Measurements from ENCODE around the gene SAA4.
"Not testable (repeated sequence)": the region's sequence is repeated elsewhere in the genome, so short reads cannot be mapped to it uniquely, and the experiment has no call there.

SAA4 gene

GRCh38 chr11:18264677-18265555, 28.3 kb upstream of the SAA4 start:
- no peak for TF ChIP-seq CTCF (IDR thresholded peaks at IDR 0.05; ENCODE audit: low read depth, low read length, poor library complexity, severe bottlenecking)
- TF ChIP-seq EZH2phosphoT487 (IDR thresholded peaks at IDR 0.05; ENCODE audit: borderline replicate concordance, low read length): no peak
- H3F3A ChIP-seq (ENCODE audit: control insufficient read depth, insufficient read depth): no peaks in the 10 kb centered on the region
- H3K36me3 ChIP-seq (ENCODE audit: control insufficient read depth, low read length): no peaks in the 10 kb centered on the region
- H3K9me2 ChIP-seq (replicated peaks; ENCODE audit: control insufficient read depth, low read length): no peaks in the 10 kb centered on the region
- no peaks in the 10 kb centered on the region for H4K20me1 ChIP-seq (ENCODE audit: control insufficient read depth, insufficient read depth, low read depth, low read length)
- no peaks in the 10 kb centered on the region for H3K9me3 ChIP-seq (ENCODE audit: control insufficient read depth, insufficient read depth, low read length)
- no peaks in the 10 kb centered on the region for H3K4me1 ChIP-seq (ENCODE audit: control insufficient read depth, low read length)
- H3K27ac ChIP-seq (ENCODE audit: low read depth, low read length): no peak overlapping the region
- H3K4me2 ChIP-seq (ENCODE audit: low read length): no peak overlapping the region
- H3K27me3 ChIP-seq (ENCODE audit: control insufficient read depth, low read length): peaks cover 17% of the 10 kb centered on the region
- no peak overlapping the region for H3K4me3 ChIP-seq (ENCODE audit: low read length)
- H3K79me2 ChIP-seq (ENCODE audit: control insufficient read depth, low read length): no peaks in the 10 kb centered on the region

GRCh38 chr11:18264035-18264434, 27.4 kb upstream of the SAA4 start:
- Histone ChIP-seq H4K20me1 (ENCODE audit: control insufficient read depth, insufficient read depth, low read depth, low read length) (no peaks in the 10 kb centered on the region), H3F3A (ENCODE audit: control insufficient read depth, insufficient read depth) (no peaks in the 10 kb centered on the region), H3K27me3 (ENCODE audit: control insufficient read depth, low read length) (peaks cover 23% of the 10 kb centered on the region), H3K9me3 (ENCODE audit: control insufficient read depth, insufficient read depth, low read length) (no peaks in the 10 kb centered on the region), H3K27ac (ENCODE audit: low read depth, low read length) (no peak overlapping the region), H3K4me1 (ENCODE audit: control insufficient read depth, low read length) (no peaks in the 10 kb centered on the region), H3K4me3 (ENCODE audit: low read length) (no peak overlapping the region), H3K36me3 (ENCODE audit: control insufficient read depth, low read length) (no peaks in the 10 kb centered on the region), H3K4me2 (ENCODE audit: low read length) (no peak overlapping the region), H3K9me2 (replicated peaks; ENCODE audit: control insufficient read depth, low read length) (no peaks in the 10 kb centered on the region), H3K79me2 (ENCODE audit: control insufficient read depth, low read length) (no peaks in the 10 kb centered on the region)
- no peak for TF ChIP-seq EZH2phosphoT487 (IDR thresholded peaks at IDR 0.05; ENCODE audit: borderline replicate concordance, low read length)
- TF ChIP-seq CTCF (IDR thresholded peaks at IDR 0.05; ENCODE audit: low read depth, low read length, poor library complexity, severe bottlenecking): no peak

GRCh38 chr11:18262681-18263350, 26.2 kb upstream of the SAA4 start:
- H3F3A ChIP-seq (ENCODE audit: control insufficient read depth, insufficient read depth); H3K9me2 ChIP-seq (replicated peaks; ENCODE audit: control insufficient read depth, low read length); H3K79me2 ChIP-seq (ENCODE audit: control insufficient read depth, low read length); H3K4me1 ChIP-seq (ENCODE audit: control insufficient read depth, low read length); H3K27ac ChIP-seq (ENCODE audit: low read depth, low read length); H3K9me3 ChIP-seq (ENCODE audit: control insufficient read depth, insufficient read depth, low read length); H3K4me3 ChIP-seq (ENCODE audit: low read length); H4K20me1 ChIP-seq (ENCODE audit: control insufficient read depth, insufficient read depth, low read depth, low read length); H3K36me3 ChIP-seq (ENCODE audit: control insufficient read depth, low read length); H3K4me2 ChIP-seq (ENCODE audit: low read length): not testable (repeated sequence)
- peaks cover 23% of the 10 kb centered on the region for H3K27me3 ChIP-seq (ENCODE audit: control insufficient read depth, low read length)

- Histone ChIP-seq H3K79me2 (ENCODE audit: control insufficient read depth, low read length) (no peaks in the 10 kb centered on the region), H3K27ac (ENCODE audit: low read depth, low read length) (no peak overlapping the region), H4K20me1 (ENCODE audit: control insufficient read depth, insufficient read depth, low read depth, low read length) (no peaks in the 10 kb centered on the region), H3K9me3 (ENCODE audit: control insufficient read depth, insufficient read depth, low read length) (no peaks in the 10 kb centered on the region), H3K9me2 (replicated peaks; ENCODE audit: control insufficient read depth, low read length) (no peaks in the 10 kb centered on the region), H3K4me2 (ENCODE audit: low read length) (no peak overlapping the region), H3K4me3 (ENCODE audit: low read length) (no peak overlapping the region), H3K27me3 (ENCODE audit: control insufficient read depth, low read length) (peaks cover 26% of the 10 kb centered on the region), H3K36me3 (ENCODE audit: control insufficient read depth, low read length) (no peaks in the 10 kb centered on the region), H3K4me1 (ENCODE audit: control insufficient read depth, low read length) (no peaks in the 10 kb centered on the region), H3F3A (ENCODE audit: control insufficient read depth, insufficient read depth) (no peaks in the 10 kb centered on the region)
- TF ChIP-seq EZH2phosphoT487 (IDR thresholded peaks at IDR 0.05; ENCODE audit: borderline replicate concordance, low read length) (no peak), CTCF (IDR thresholded peaks at IDR 0.05; ENCODE audit: low read depth, low read length, poor library complexity, severe bottlenecking) (no peak)
These were observed 25.1 kb upstream of the SAA4 start for GRCh38 chr11:18261721-18262120.
